Myocyte (in vitro differentiated cells): Measurements from ENCODE around the gene ANKRD24. TPM values are rescaled to one million over a fixed set of nuclear protein-coding genes. Genes with fewer than 3 reads are reported as not detected.
"Not testable (repeated sequence)": the region's sequence is repeated elsewhere in the genome, so short reads cannot be mapped to it uniquely, and the experiment has no call there.

Experiments used
- DNase-seq: peaks from one replicate; pipeline ENCODE4 v3.0.0-alpha.2; 2012; ENCODE audit warnings: low read depth
- total RNA-seq: library from RNA; depleted of rRNA; stranded (reverse); fragments of >200 nt; gene quantifications from 2 replicates; pipeline ENCODE4 v1.2.3, GENCODE V29; 2014

ANKRD24 gene
- total RNA-seq, 1 donor from 2014 or later = 0.53 TPM

- no peak for DNase-seq
Observed at GRCh38 chr19:4173479-4174212, 8.8 kb upstream of the ANKRD24 start.

GRCh38 chr19:4174213-4174894 lies 8.1 kb upstream of the ANKRD24 start:
- no peak for DNase-seq

GRCh38 chr19:4174895-4175668 lies 7.4 kb upstream of the ANKRD24 start:
- DNase-seq = no peak

GRCh38 chr19:4175669-4175931 lies 6.9 kb upstream of the ANKRD24 start:
- DNase-seq = no peak

- no peak for DNase-seq
Observed at GRCh38 chr19:4177146-4177545, 5.3 kb upstream of the ANKRD24 start.

GRCh38 chr19:4178990-4179389 lies 3.5 kb upstream of the ANKRD24 start:
- DNase-seq = no peak

- DNase-seq = no peak
Observed at GRCh38 chr19:4181053-4181508, 1.4 kb upstream of the ANKRD24 start.

GRCh38 chr19:4183967-4184717 lies 1.7 kb downstream of the ANKRD24 start:
- peak; percentile 68 for DNase-seq

GRCh38 chr19:4184718-4185352 lies 2.3 kb downstream of the ANKRD24 start:
- DNase-seq = no peak

GRCh38 chr19:4185413-4186086 lies 3.1 kb downstream of the ANKRD24 start:
- DNase-seq = no peak

GRCh38 chr19:4186087-4186993 lies 3.9 kb downstream of the ANKRD24 start:
- DNase-seq = peak; percentile 76

GRCh38 chr19:4187313-4188122 lies 5.0 kb downstream of the ANKRD24 start:
- DNase-seq = no peak

GRCh38 chr19:4189641-4190040 lies 7.2 kb downstream of the ANKRD24 start:
- no peak for DNase-seq

GRCh38 chr19:4192537-4192936 lies 10.0 kb downstream of the ANKRD24 start:
- DNase-seq = not testable (repeated sequence)

- no peak for DNase-seq
Observed at GRCh38 chr19:4194353-4194752, 11.9 kb downstream of the ANKRD24 start.

GRCh38 chr19:4196009-4196408 lies 13.5 kb downstream of the ANKRD24 start:
- DNase-seq = no peak

- no peak for DNase-seq
Observed at GRCh38 chr19:4196587-4197148, 14.2 kb downstream of the ANKRD24 start.

GRCh38 chr19:4197228-4197624 lies 14.7 kb downstream of the ANKRD24 start:
- no peak for DNase-seq
